Measurements from ENCODE around the gene TAS2R13.

DNA sequence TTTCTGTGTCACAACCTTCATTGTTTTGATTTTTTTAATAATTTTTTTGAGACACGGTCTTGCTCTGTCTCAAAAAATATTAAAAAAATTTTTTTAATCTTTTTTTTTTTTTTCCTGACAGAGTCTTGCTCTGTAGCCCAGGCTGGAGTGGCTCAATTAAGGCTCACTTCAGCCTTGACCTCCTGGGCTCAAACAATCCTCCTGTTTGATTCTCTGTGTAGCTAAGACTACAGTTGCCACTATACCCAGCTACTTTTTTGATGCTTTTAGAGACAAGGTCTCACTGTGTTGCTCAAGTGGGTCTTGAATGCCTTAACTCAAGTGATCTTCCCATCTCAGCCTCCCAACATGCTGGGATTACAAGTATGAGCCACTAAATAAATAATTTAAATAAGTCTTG, 10.4 kb upstream of the TAS2R13 start:
- TF ChIP-seq, protein P1, sequence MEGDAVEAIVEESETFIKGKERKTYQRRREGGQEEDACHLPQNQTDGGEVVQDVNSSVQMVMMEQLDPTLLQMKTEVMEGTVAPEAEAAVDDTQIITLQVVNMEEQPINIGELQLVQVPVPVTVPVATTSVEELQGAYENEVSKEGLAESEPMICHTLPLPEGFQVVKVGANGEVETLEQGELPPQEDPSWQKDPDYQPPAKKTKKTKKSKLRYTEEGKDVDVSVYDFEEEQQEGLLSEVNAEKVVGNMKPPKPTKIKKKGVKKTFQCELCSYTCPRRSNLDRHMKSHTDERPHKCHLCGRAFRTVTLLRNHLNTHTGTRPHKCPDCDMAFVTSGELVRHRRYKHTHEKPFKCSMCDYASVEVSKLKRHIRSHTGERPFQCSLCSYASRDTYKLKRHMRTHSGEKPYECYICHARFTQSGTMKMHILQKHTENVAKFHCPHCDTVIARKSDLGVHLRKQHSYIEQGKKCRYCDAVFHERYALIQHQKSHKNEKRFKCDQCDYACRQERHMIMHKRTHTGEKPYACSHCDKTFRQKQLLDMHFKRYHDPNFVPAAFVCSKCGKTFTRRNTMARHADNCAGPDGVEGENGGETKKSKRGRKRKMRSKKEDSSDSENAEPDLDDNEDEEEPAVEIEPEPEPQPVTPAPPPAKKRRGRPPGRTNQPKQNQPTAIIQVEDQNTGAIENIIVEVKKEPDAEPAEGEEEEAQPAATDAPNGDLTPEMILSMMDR (conservative IDR thresholded peaks at IDR 0.05 in 1 of 2, IDR thresholded peaks at IDR 0.05 in 1 of 2; ENCODE audit: extremely low read depth in 1 of 2, insufficient read depth in 1 of 2, low read depth in 1 of 2, low read length in 2 of 2), result no peak
- TF ChIP-seq EZH2 (IDR thresholded peaks at IDR 0.05; ENCODE audit: borderline replicate concordance, low read length), result no peak
